ENCODE results near the gene DENND1A. TPM values are rescaled to one million over a fixed set of nuclear protein-coding genes. Genes with fewer than 3 reads are reported as not detected.

Gene DENND1A
- polyA plus RNA-seq, 1 experiment, result 16.2 TPM

DNA sequence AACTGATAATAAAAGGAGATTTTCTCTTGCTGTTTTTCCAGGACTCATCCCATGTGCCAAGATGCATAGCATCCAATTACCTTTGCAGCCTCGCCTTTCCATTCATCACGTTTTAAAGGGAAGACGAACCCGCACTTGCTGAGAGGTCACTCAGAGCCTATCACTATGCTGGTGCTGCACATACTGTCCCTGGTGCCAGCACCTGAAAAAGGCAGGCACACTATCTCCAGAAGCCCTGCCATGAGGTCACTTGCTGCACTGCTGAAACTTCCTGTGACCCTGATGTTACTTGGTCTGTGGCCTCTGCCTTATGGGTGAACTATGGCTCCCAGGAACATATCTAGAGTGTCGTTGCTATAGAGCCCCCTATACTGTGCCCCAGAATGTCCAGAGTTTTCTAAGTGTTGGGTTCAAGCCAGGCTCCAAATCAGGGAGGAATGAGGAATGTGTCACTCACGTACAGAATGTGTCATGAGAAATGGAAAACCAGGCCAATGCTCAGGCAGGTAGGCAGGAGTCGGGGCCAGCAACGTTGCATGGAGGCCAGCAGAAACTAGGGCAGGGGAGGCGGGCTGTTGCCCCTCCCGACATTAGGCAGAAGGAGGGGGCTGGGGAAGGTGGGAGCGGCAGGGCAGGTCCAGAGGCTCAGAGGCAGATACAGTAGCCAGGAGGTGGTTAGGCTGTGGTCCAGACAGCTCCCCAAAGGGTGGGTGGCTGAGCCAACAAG, 311.8 kb downstream of the DENND1A start:
- POLR2A ChIA-PET, result no interaction called here
- no peak for DNase-seq (ENCODE audit: low read depth, low spot score)
- TF ChIP-seq, protein P1, sequence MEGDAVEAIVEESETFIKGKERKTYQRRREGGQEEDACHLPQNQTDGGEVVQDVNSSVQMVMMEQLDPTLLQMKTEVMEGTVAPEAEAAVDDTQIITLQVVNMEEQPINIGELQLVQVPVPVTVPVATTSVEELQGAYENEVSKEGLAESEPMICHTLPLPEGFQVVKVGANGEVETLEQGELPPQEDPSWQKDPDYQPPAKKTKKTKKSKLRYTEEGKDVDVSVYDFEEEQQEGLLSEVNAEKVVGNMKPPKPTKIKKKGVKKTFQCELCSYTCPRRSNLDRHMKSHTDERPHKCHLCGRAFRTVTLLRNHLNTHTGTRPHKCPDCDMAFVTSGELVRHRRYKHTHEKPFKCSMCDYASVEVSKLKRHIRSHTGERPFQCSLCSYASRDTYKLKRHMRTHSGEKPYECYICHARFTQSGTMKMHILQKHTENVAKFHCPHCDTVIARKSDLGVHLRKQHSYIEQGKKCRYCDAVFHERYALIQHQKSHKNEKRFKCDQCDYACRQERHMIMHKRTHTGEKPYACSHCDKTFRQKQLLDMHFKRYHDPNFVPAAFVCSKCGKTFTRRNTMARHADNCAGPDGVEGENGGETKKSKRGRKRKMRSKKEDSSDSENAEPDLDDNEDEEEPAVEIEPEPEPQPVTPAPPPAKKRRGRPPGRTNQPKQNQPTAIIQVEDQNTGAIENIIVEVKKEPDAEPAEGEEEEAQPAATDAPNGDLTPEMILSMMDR (IDR thresholded peaks at IDR 0.05; ENCODE audit: low read depth, low read length), result no peak
- CTCF ChIA-PET, result no interaction called here
- Histone ChIP-seq H3K4me3 (ENCODE audit: low read depth, low read length) (no peak overlapping the region), H3K27me3 (ENCODE audit: control insufficient read depth, insufficient read depth, low read length) (no peaks in the 10 kb centered on the region), H3K9me3 (ENCODE audit: control insufficient read depth, insufficient read depth, low read length) (no peaks in the 10 kb centered on the region), H3K27ac (ENCODE audit: low read depth, low read length) (no peak overlapping the region)

- TF ChIP-seq, protein P1 (IDR thresholded peaks at IDR 0.05; ENCODE audit: low read depth, low read length), result no peak
- H3K27ac ChIP-seq (ENCODE audit: low read depth, low read length), result no peak overlapping the region
- DNase-seq (ENCODE audit: low read depth, low spot score), result no peak
These were observed 312.6 kb downstream of the DENND1A start for GRCh38 chr9:123617286-123617685.

DNA sequence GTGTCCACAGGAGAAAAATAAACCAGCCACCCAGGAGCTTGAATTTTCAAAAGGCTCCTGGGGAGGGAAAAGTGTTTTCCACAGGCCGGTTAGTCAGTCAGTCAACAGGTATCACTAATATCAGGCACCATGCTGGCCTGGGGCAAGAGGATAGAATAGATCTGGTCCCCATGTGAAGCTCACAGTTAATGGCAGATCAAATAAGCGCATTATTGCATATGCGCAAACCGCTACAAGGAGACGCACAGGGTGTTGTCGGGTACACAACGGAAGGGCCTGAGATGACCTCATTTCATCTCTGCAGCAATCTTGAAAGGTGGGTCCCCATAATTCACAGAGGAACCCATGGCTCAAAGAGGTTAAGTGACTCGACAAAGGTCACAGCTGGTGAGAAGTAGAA, 313.2 kb downstream of the DENND1A start:
- Histone ChIP-seq H3K4me3 (ENCODE audit: low read depth, low read length) (no peak overlapping the region), H3K9me3 (ENCODE audit: control insufficient read depth, insufficient read depth, low read length) (no peaks in the 10 kb centered on the region), H3K27ac (ENCODE audit: low read depth, low read length) (no peak overlapping the region), H3K27me3 (ENCODE audit: control insufficient read depth, insufficient read depth, low read length) (no peaks in the 10 kb centered on the region)
- TF ChIP-seq, protein P1 (IDR thresholded peaks at IDR 0.05; ENCODE audit: low read depth, low read length), result no peak
- no peak for DNase-seq (ENCODE audit: low read depth, low spot score)
- ChIA-PET POLR2A (no interaction called here), CTCF (interaction anchor here (0.6 kb wide), 1 partner anchor 620 kb away, joined by 3 read pairs; no protein-coding TSS in a partner anchor)

More at GRCh38 chr9:123617286-123617685, 312.6 kb downstream of the DENND1A start:
- CTCF ChIA-PET, result no interaction called here
- H3K9me3 ChIP-seq (ENCODE audit: control insufficient read depth, insufficient read depth, low read length), result no peaks in the 10 kb centered on the region
- H3K27me3 ChIP-seq (ENCODE audit: control insufficient read depth, insufficient read depth, low read length), result no peaks in the 10 kb centered on the region
- POLR2A ChIA-PET, result no interaction called here
- H3K4me3 ChIP-seq (ENCODE audit: low read depth, low read length), result no peak overlapping the region

GRCh38 chr9:123615381-123615780, 314.5 kb downstream of the DENND1A start:
- TF ChIP-seq, protein P1 (IDR thresholded peaks at IDR 0.05; ENCODE audit: low read depth, low read length), result no peak
- Histone ChIP-seq H3K27me3 (ENCODE audit: control insufficient read depth, insufficient read depth, low read length) (no peaks in the 10 kb centered on the region), H3K9me3 (ENCODE audit: control insufficient read depth, insufficient read depth, low read length) (no peaks in the 10 kb centered on the region), H3K4me3 (ENCODE audit: low read depth, low read length) (no peak overlapping the region), H3K27ac (ENCODE audit: low read depth, low read length) (no peak overlapping the region)
- ChIA-PET CTCF (no interaction called here), POLR2A (no interaction called here)
- no peak for DNase-seq (ENCODE audit: low read depth, low spot score)
